Liver (tissue), 9 donors: ENCODE measurements around the gene OSBP2. TPM values are rescaled to one million over a fixed set of nuclear protein-coding genes. Genes with fewer than 3 reads are reported as not detected.

Experiments used
- DNase-seq: peaks from one replicate; pipeline ENCODE4 v3.0.0-alpha.2; 2017; ENCODE audit warnings: low spot score
- H3K27ac ChIP-seq, 2 donors: one replicate each; pipeline ENCODE4 v1.7.0; 2013; ENCODE audit warnings: inconsistent platforms in 2 of 2, low read length in 2 of 2, control low read depth in 1 of 2, low read depth in 1 of 2, mild to moderate bottlenecking in 1 of 2
- H3K27me3 ChIP-seq, 4 donors: one replicate each; pipeline versions ENCODE4 v1.6.1 to v1.7.0; 2013; ENCODE audit warnings: low read length in 3 of 4, inconsistent platforms in 1 of 4, mild to moderate bottlenecking in 1 of 4, moderate library complexity in 1 of 4; ENCODE audit not compliant: control insufficient read depth in 4 of 4, insufficient read depth in 4 of 4
- H3K36me3 ChIP-seq, 4 donors: one replicate each; pipeline versions ENCODE4 v1.6.1 to v1.7.0; 2013; ENCODE audit warnings: low read length in 3 of 4, mild to moderate bottlenecking in 3 of 4, low read depth in 1 of 4, moderate library complexity in 1 of 4; ENCODE audit not compliant: control insufficient read depth in 4 of 4, insufficient read depth in 3 of 4
- H3K4me1 ChIP-seq, 4 donors: one replicate each; pipeline versions ENCODE4 v1.6.1 to v1.7.0; 2013; ENCODE audit warnings: low read length in 3 of 4, mild to moderate bottlenecking in 3 of 4, moderate library complexity in 1 of 4; ENCODE audit not compliant: control insufficient read depth in 4 of 4, insufficient read depth in 4 of 4
- H3K4me3 ChIP-seq, 3 donors: one replicate each; pipeline versions ENCODE4 v1.6.1 to v1.7.0; 2013; ENCODE audit warnings: low read length in 3 of 3, control low read depth in 1 of 3, low read depth in 1 of 3, mild to moderate bottlenecking in 1 of 3
- H3K9ac ChIP-seq, 2 donors: one replicate each; pipeline ENCODE4 v1.7.0; 2013; ENCODE audit warnings: low read length in 2 of 2, mild to moderate bottlenecking in 2 of 2, moderate library complexity in 2 of 2, control low read depth in 1 of 2, low read depth in 1 of 2
- H3K9me3 ChIP-seq, 4 donors: one replicate each; pipeline versions ENCODE4 v1.6.1 to v1.7.0; 2013; ENCODE audit warnings: low read length in 3 of 4; ENCODE audit not compliant: control insufficient read depth in 4 of 4
- ATF3 ChIP-seq: IDR thresholded peaks from 2 replicates; pipeline ENCODE4 v1.6.1; 2016; ENCODE audit warnings: antibody characterized with exemption
- CTCF ChIP-seq: fragments of 150-350 bp; IDR thresholded peaks from 2 replicates; pipeline ENCODE4 v1.5.1; 2017; ENCODE audit warnings: improper control_type of control experiment, low read depth, low read length; ENCODE audit not compliant: missing input control
- EGR1 ChIP-seq, 2 donors: IDR thresholded peaks; 2 replicates each; pipeline ENCODE4 v1.6.1; 2016 to 2018; ENCODE audit warnings: antibody characterized with exemption in 2 of 2, low read depth in 2 of 2
- FOXA1 ChIP-seq: IDR thresholded peaks from 2 replicates; pipeline ENCODE4 v1.6.1; 2016; ENCODE audit warnings: antibody characterized with exemption
- FOXA2 ChIP-seq: IDR thresholded peaks from 2 replicates; pipeline ENCODE4 v1.6.1; 2016; ENCODE audit warnings: antibody characterized with exemption
- GABPA ChIP-seq, 2 donors: IDR thresholded peaks in 1 of 2; conservative IDR thresholded peaks in 1 of 2; 2 replicates each; pipeline ENCODE4 v1.6.1; 2016; ENCODE audit warnings: antibody characterized with exemption in 2 of 2, mild to moderate bottlenecking in 1 of 2, moderate library complexity in 1 of 2
- HNF4A ChIP-seq, 2 donors: conservative IDR thresholded peaks; 2 replicates each; pipeline ENCODE4 v1.6.1; 2016; ENCODE audit warnings: antibody characterized with exemption in 2 of 2, mild to moderate bottlenecking in 2 of 2
- HNF4G ChIP-seq: IDR thresholded peaks from 2 replicates; pipeline ENCODE4 v1.6.1; 2016; ENCODE audit warnings: antibody characterized with exemption
- JUND ChIP-seq, 2 donors: IDR thresholded peaks; 2 replicates each; pipeline ENCODE4 v1.6.1; 2016; ENCODE audit warnings: antibody characterized with exemption in 2 of 2
- MAX ChIP-seq: IDR thresholded peaks from 2 replicates; pipeline ENCODE4 v1.6.1; 2016; ENCODE audit warnings: antibody characterized with exemption
- NR2F2 ChIP-seq: IDR thresholded peaks from 2 replicates; pipeline ENCODE4 v1.6.1; 2016; ENCODE audit warnings: antibody characterized with exemption
- RAD21 ChIP-seq, 2 donors: IDR thresholded peaks; 2 replicates each; pipeline ENCODE4 v1.6.1; 2016; ENCODE audit warnings: antibody characterized with exemption in 2 of 2, mild to moderate bottlenecking in 2 of 2
- REST ChIP-seq: IDR thresholded peaks from 2 replicates; pipeline ENCODE4 v1.6.1; 2016; ENCODE audit warnings: antibody characterized with exemption, mild to moderate bottlenecking
- RXRA ChIP-seq, 2 donors: IDR thresholded peaks; 2 replicates each; pipeline ENCODE4 v1.6.1; 2017 to 2018; ENCODE audit warnings: antibody characterized with exemption in 2 of 2, mild to moderate bottlenecking in 1 of 2
- SP1 ChIP-seq: IDR thresholded peaks from 2 replicates; pipeline ENCODE4 v1.6.1; 2018; ENCODE audit warnings: antibody characterized with exemption, mild to moderate bottlenecking
- TAF1 ChIP-seq: conservative IDR thresholded peaks from 2 replicates; pipeline ENCODE4 v1.6.1; 2016; ENCODE audit warnings: antibody characterized with exemption, mild to moderate bottlenecking
- YY1 ChIP-seq: IDR thresholded peaks from 2 replicates; pipeline ENCODE4 v1.6.1; 2016; ENCODE audit warnings: antibody characterized with exemption, mild to moderate bottlenecking
- ZBTB33 ChIP-seq: IDR thresholded peaks from 2 replicates; pipeline ENCODE4 v1.6.1; 2016; ENCODE audit warnings: antibody characterized with exemption
- WGBS: extraction: QIAGEN DNeasy Blood & Tissue Kit; methylation state at CpG from one replicate; pipeline ENCODE4 v1.1.7; 2013; 5-methylcytosine and 5-hydroxymethylcytosine counted together
- polyA plus RNA-seq, 2 donors: library from polyadenylated mRNA; stranded (reverse) in 1 of 2; unstranded in 1 of 2; fragments of 200-250 nt in 1 of 2; fragments of >200 nt in 1 of 2; fragmentation: Nextera tagmentation in 1 of 2; extraction: Ambion mirVana in 1 of 2; gene quantifications; one replicate each; pipeline versions ENCODE4 v1.2.1 to v1.2.3, GENCODE V29; 2013 to 2015
- total RNA-seq, 2 donors: library from RNA; depleted of rRNA; stranded (reverse); fragments of >200 nt; gene quantifications; one replicate each; pipeline ENCODE4 v1.2.3, GENCODE V29; 2014
- donor health status: healthy.
- donor health status: healthy.
- donor health status: healthy.
- donor health status: healthy.
- donor health status: healthy.

OSBP2 gene
- total and polyA plus RNA-seq, 4 donors, result 0.43 to 192 (median 0.86) TPM

GRCh38 chr22:30695871-30696655 is 1.4 kb downstream of the OSBP2 start:
- TF ChIP-seq FOXA2, result no peak
- no peak for TF ChIP-seq RAD21 (IDR thresholded peaks at IDR 0.05)
- no peak for TF ChIP-seq ZBTB33
- TF ChIP-seq HNF4G, result no peak
- no peak for TF ChIP-seq JUND (IDR thresholded peaks at IDR 0.05)
- no peak for TF ChIP-seq MAX
- TF ChIP-seq EGR1 (IDR thresholded peaks at IDR 0.05; ENCODE audit: low read depth in 2 of 2), result no peak
- no peak for TF ChIP-seq RXRA (IDR thresholded peaks at IDR 0.05)
- TF ChIP-seq CTCF, result no peak
- no peak for TF ChIP-seq HNF4A (conservative IDR thresholded peaks at IDR 0.05)
- no peak for TF ChIP-seq TAF1
- TF ChIP-seq NR2F2, result no peak
- no peak for TF ChIP-seq FOXA1
- TF ChIP-seq SP1, result no peak
- no peak for TF ChIP-seq REST
- no peak for TF ChIP-seq YY1
- no peak for TF ChIP-seq ATF3
- no peak for TF ChIP-seq GABPA (IDR thresholded peaks at IDR 0.05 in 1 of 2, conservative IDR thresholded peaks at IDR 0.05 in 1 of 2)
- Histone ChIP-seq H3K27me3 (no peaks in the 10 kb centered on the region), H3K9ac (no peak overlapping the region), H3K27ac (no peak overlapping the region), H3K4me1 (peaks cover 3 to 16% (median 5%) of the 10 kb centered on the region in 4 donors), H3K9me3 (no peaks in the 10 kb centered on the region), H3K36me3 (no peaks in the 10 kb centered on the region), H3K4me3 (no peak overlapping the region)
- no peak for DNase-seq
- 95% methylated on average over 7 of the region's 7 CpGs for WGBS
